Ectodermal cell (in vitro differentiated cells): ENCODE measurements around the gene PTPRN2.

Source experiments
- H3K27ac ChIP-seq: 2 replicates; pipeline ENCODE4 v1.7.0; 2013; ENCODE audit warnings: mild to moderate bottlenecking, low read depth, low read length; ENCODE audit not compliant: insufficient read depth, poor library complexity, severe bottlenecking
- H3K27me3 ChIP-seq: 2 replicates; pipeline ENCODE4 v1.7.0; 2013; ENCODE audit warnings: mild to moderate bottlenecking, low read length; ENCODE audit not compliant: insufficient read depth, control insufficient read depth, poor library complexity, severe bottlenecking
- H3K36me3 ChIP-seq: one replicate; pipeline ENCODE4 v1.7.0; 2013; ENCODE audit warnings: low read length; ENCODE audit not compliant: control insufficient read depth, insufficient read depth
- H3K4me1 ChIP-seq: one replicate; pipeline ENCODE4 v1.7.0; 2013; ENCODE audit warnings: low read length; ENCODE audit not compliant: control insufficient read depth, insufficient read depth
- H3K4me3 ChIP-seq: 2 replicates; pipeline ENCODE4 v1.7.0; 2013; ENCODE audit warnings: low read depth, low read length, control low read depth; ENCODE audit not compliant: insufficient read depth
- H3K9me3 ChIP-seq: 2 replicates; pipeline ENCODE4 v1.7.0; 2013; ENCODE audit warnings: mild to moderate bottlenecking, low read length, moderate library complexity; ENCODE audit not compliant: control insufficient read depth
- WGBS, 2 experiments: methylation state at CpG; one replicate each; pipeline ENCODE4 v1.1.7; 2013; ENCODE audit warnings: missing lambda C conversion rate in 2 of 2; 5-methylcytosine and 5-hydroxymethylcytosine counted together

Gene PTPRN2

DNA sequence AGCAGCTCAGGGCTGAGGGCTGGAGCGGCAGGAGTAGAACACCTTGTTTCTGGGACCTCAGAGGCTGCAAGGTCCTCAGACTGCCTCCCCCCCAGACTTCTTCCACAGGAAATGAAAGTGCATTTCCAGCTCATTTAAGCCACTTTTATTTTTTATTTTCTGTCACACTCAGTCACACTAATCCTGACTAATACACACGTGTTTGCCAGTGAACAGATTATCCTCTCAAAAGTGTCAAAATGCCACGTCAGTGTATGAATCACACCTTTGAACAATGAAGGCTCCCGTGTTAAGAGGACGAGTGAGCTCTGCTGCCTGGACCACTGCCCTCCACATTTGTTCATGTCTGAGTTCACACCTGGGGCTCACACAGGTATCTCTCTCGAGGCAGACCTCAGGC, 762.3 kb downstream of the PTPRN2 start:
- H3K4me1 ChIP-seq, result no peaks in the 10 kb centered on the region
- WGBS, 2 experiments, result 70 to 74% methylated on average over 6 of the region's 6 CpGs
- H3K27me3 ChIP-seq, result no peaks in the 10 kb centered on the region
- H3K4me3 ChIP-seq, result no peak overlapping the region
- no peak overlapping the region for H3K27ac ChIP-seq
- H3K36me3 ChIP-seq, result no peaks in the 10 kb centered on the region
- H3K9me3 ChIP-seq, result peaks cover 15% of the 10 kb centered on the region

DNA sequence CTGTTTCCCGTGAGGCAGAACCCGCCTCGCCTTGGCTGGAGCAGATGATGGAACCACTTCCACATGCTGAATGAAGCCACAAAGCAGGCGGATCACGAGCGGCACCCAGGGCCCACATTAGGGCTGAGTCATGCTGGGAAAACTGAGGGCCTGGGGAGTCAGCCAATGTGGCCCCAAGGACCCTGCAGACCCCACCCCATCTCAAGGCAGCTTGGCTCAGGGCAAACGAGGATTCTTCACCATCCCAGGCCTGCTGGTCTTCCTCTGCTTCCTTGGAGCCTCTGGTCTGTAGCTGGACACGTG, 762.9 kb downstream of the PTPRN2 start:
- no peaks in the 10 kb centered on the region for H3K4me1 ChIP-seq
- 76 to 78% methylated on average over 8 of the region's 8 CpGs for WGBS, 2 experiments

DNA sequence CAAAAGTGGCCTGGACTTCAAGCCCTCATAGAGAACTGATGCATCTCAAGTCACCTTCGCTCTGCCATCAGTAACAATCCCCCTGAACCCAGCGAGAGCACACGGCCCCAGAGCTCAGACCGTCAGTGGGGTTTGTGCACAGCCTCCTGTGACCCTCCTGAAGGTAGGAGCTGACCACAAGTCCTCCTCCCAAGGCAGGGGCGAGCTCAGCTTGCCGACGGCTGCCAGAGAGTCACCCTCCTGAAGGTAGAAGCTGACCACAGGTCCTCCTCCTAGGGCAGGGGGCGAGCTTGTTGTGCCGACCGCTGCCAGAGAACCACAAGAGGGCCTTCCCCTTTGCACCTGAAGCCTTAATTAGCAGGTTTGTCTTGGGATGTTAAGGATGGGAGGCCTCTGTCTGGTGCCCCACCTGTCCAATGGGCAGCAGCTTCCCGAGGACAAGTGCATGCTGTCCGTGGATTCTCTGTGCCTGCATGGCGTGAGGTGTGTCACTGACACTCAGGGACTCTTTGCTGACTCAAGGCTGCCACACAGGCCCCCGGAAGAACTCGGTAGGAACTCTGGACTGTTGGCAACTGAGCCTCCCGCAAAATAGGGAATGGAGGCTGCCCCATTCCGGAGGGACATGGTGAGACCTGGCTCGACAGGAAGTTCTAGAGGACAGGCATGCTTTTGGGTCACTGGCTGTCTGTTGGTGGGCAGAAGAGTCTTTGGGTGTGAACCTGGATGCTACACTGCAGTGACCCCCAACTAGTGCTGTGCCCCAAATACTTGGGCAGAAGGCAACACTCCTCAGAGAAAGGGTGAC, 763.4 kb downstream of the PTPRN2 start:
- Histone ChIP-seq H3K4me1 (no peaks in the 10 kb centered on the region), H3K27me3 (no peaks in the 10 kb centered on the region), H3K36me3 (no peaks in the 10 kb centered on the region), H3K4me3 (no peak overlapping the region), H3K9me3 (peaks cover 15% of the 10 kb centered on the region), H3K27ac (no peak overlapping the region)
- WGBS, 2 experiments, result 75 to 78% methylated on average over 18 of the region's 18 CpGs

More for the DNA sequence above, 762.9 kb downstream of the PTPRN2 start:
- Histone ChIP-seq H3K27ac (no peak overlapping the region), H3K27me3 (no peaks in the 10 kb centered on the region), H3K36me3 (no peaks in the 10 kb centered on the region), H3K4me3 (no peak overlapping the region), H3K9me3 (peaks cover 15% of the 10 kb centered on the region)

DNA sequence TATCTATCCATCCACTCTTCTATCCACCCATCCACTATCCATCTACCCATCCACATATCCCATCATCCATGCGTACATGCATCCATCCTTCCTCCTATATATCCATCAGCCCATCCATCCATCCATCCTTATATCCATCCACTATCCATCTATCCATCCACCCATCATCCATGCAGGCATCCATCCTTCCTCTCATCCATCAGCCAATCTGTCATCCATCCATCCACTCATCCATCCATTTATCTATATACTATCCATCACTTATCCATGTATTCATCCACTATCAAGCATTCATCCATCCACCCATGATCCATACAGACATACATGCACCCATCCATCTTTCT, 765.0 kb downstream of the PTPRN2 start:
- Histone ChIP-seq H3K36me3 (no peaks in the 10 kb centered on the region), H3K27ac (no peak overlapping the region), H3K9me3 (peaks cover 17% of the 10 kb centered on the region), H3K4me3 (no peak overlapping the region), H3K4me1 (no peaks in the 10 kb centered on the region), H3K27me3 (no peaks in the 10 kb centered on the region)
- 74 to 75% methylated on average over 1 of the region's 1 CpG for WGBS, 2 experiments

DNA sequence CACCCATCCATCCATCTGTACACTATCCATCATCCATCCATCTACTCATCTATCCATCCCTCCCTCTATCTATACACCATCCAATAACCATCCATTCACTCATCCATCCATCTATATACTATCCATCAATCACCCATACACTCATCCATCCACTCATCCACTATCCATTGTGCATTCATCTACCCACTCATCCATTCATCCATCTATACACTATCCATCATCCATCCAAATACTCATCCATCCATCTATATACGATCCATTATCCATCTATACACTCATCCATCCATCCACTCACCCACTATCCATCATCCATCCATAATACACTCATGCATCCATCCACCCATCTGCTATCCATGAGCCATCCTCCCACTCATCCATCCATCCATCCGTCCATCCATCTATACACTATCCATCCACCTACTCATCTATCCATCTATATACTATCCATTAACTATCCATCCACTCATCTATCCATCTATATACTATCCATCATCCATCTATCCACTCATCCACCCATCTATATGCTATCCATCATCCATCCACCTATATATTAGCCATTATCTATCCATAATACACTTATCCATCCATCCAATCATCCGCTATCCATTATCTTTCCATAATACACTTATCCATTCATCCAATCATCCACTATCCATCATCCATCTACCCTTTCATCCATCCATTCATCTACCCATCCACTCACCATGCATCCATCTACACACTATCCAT, 765.5 kb downstream of the PTPRN2 start:
- H3K27ac ChIP-seq, result no peak overlapping the region
- H3K4me1 ChIP-seq, result no peaks in the 10 kb centered on the region
- no peaks in the 10 kb centered on the region for H3K36me3 ChIP-seq
- H3K27me3 ChIP-seq, result no peaks in the 10 kb centered on the region
- WGBS, 2 experiments, result 77% methylated on average over 3 of the region's 3 CpGs
- no peak overlapping the region for H3K4me3 ChIP-seq
- peaks cover 17% of the 10 kb centered on the region for H3K9me3 ChIP-seq

DNA sequence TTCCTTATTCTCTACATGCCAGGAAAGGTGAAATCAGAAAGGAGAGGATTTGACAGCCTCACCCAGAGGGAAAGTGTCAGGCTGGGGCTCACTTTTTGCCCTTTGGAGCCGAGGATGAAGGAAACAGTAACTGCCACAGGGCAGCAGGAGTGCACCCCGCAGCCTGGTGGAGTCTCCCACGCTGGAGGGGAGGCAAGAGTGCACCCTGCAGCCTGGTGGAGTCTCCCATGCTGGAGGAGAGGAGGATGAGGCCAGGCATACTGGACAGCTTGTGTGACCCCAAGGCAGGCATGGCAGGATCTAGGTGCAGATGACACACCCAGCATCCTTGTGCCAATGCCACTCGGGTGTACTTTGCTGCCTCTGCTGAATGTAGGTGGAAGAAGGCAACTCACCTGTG, 766.8 kb downstream of the PTPRN2 start:
- WGBS, 2 experiments, result 65 to 74% methylated on average over 4 of the region's 4 CpGs
- H3K9me3 ChIP-seq, result peaks cover 17% of the 10 kb centered on the region

DNA sequence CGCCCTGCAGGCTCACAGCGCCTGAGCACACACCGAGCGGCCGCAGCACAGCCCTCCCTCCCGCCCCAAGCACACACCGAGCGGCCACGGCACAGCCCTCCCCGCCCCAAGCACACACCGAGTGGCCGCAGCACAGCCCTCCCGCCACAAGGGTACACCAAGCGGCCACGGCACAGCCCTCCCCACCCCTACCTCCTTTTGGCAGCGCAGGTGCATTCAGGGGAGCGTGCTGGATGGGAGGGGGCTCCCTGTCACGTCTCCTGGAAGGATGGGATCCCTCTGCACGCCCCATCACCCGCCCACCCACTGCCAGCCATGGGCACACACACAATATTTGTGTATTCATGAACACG, 768.2 kb downstream of the PTPRN2 start:
- 84 to 90% methylated on average over 21 of the region's 21 CpGs for WGBS, 2 experiments
- Histone ChIP-seq H3K4me3 (no peak overlapping the region), H3K9me3 (peaks cover 12% of the 10 kb centered on the region), H3K27me3 (no peaks in the 10 kb centered on the region), H3K36me3 (no peaks in the 10 kb centered on the region), H3K4me1 (no peaks in the 10 kb centered on the region), H3K27ac (no peak overlapping the region)

More for the DNA sequence above, 766.8 kb downstream of the PTPRN2 start:
- no peak overlapping the region for H3K27ac ChIP-seq
- H3K4me3 ChIP-seq, result no peak overlapping the region
- no peaks in the 10 kb centered on the region for H3K4me1 ChIP-seq
- H3K27me3 ChIP-seq, result no peaks in the 10 kb centered on the region
- no peaks in the 10 kb centered on the region for H3K36me3 ChIP-seq

DNA sequence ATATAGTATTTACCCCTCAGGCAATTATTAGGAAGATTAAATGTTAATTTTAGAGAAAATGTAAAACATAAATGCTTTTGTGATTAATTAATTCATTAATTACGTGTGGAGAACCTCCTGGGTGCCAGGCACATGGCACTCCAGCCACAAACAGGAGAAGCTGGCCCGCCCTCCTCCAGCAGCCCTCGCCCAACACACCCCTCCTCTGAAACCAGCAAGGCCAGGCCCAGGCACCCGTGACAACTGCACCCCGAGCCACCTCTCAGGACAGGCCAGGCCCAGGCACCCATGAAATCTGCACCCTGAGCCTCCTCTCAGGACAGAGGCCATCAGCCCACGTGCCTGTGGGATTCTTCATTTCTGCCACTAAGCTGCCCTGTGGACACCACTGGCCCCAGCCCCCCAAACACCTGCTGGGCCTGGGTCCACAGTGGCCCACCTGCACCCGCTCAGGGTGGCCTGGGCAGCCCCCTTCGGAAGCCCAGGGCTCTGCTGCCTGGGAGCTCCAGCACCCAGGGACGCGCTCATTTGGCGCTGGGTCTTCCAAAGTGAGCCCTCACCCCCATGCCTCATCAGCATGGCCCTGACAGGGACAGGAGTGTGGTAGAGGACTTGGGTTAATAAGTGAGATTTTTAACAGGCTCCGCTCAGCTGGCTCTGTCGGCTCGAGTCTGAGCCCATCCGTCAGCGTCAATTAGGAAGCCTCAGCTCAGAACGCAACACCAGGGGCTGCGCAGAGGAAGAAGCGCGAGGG, 768.7 kb downstream of the PTPRN2 start:
- Histone ChIP-seq H3K4me3 (no peak overlapping the region), H3K36me3 (no peaks in the 10 kb centered on the region), H3K4me1 (no peaks in the 10 kb centered on the region), H3K27ac (no peak overlapping the region), H3K9me3 (peaks cover 9% of the 10 kb centered on the region), H3K27me3 (no peaks in the 10 kb centered on the region)
- 85% methylated on average over 20 of the region's 20 CpGs for WGBS, 2 experiments

DNA sequence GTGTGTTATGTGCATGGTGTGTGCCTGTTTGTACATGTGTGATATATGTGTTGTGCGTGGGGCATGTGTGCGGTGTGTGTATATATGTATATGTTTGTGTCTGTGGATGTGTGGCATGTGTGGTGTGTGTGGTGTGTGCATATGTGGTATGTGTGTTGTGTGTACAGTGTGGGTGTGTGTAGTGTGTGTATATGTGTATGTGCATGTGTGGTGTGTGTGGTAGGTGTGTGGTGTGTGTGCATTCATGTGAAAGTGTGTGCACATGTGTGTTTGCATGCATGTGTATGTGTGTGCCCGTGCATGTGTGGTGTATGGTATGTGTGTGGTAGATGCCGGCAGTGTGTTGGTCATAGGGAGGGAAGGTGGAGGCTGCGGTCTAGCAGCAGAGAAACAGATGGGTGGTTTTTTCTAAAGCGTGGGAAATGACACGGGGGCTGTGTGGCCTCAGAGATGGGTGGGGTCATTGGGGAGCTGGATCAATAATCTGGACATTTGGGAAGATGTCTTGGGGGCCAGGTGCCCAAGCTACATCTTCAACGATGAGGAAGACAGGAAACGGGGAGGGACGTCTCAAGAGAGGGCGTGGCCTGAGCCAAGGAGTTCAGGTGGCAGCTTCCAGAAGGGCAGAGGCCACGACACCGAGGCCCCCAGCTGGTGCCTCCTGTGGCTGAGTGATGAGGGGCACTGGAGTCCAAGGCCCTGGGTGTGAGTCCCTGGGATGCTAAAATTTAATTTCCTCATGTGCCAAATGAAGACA, 769.5 kb downstream of the PTPRN2 start:
- WGBS, 2 experiments, result 85 to 89% methylated on average over 13 of the region's 13 CpGs
- Histone ChIP-seq H3K27ac (no peak overlapping the region), H3K27me3 (no peaks in the 10 kb centered on the region), H3K4me3 (no peak overlapping the region), H3K9me3 (peaks cover 5% of the 10 kb centered on the region), H3K4me1 (no peaks in the 10 kb centered on the region), H3K36me3 (no peaks in the 10 kb centered on the region)

DNA sequence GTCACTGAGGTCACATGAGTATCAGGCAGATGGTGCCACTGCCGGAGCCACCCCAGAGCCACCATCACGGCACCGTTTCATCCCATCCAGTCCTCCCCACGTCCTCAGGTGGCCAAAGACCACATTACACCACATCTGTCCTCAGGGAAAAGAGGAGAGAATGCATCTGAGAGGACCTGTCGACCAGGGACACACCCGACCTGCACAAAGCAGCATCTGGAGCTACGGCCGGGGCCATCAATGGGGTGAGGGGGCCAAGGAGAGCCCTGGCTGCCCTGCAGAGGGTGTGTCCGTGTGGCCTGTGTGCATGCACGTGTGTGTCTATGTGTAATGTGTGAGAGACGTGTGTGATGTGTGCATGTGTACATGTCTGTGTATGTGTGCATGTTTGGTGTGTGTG, 770.2 kb downstream of the PTPRN2 start:
- Histone ChIP-seq H3K27me3 (no peaks in the 10 kb centered on the region), H3K4me3 (no peak overlapping the region), H3K27ac (no peak overlapping the region), H3K36me3 (no peaks in the 10 kb centered on the region), H3K4me1 (no peaks in the 10 kb centered on the region), H3K9me3 (peaks cover 2% of the 10 kb centered on the region)
- WGBS, 2 experiments, result 74% methylated on average over 11 of the region's 11 CpGs
